Measurements from ENCODE around the gene TSSK6.
A peak's percentile ranks its signal among the peaks of the same experiment; 100 is the strongest.

TSSK6 gene

DNA sequence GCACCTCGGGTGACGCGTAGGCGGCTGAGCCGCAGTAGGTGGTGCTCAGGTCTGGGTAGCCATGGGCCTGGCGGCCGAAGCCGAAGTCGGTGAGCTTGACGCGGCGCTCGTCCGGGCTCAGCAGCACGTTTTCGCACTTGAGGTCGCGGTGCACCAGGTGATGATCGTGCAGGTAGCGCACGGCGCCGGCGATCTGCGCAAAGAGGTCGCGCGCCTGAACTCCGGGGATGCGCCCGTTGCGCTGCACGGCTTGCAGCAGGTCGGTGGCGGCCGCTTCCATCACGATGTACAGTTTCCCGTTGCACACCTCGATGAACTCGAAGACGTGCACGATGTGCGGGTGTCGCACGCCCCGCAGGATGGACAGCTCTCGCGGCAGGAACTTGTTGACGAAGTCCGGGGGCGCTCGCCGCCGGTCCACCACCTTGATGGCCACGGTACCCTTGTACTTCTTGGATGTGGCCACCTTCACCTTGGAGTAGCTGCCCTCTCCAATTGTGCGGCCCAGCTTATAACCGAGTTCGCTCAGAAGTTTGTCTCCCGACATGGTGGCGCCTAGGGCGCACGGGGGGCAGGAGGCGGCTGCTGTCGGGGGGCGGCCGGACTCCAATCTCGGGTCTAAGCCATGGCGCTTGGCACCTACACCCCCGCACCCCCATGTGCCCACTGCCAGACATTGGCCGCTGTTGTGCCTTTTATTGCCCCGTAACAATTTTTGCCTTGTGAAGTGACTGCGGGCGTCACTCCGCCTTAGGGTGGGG is at the start of gene TSSK6:
Gene TSSK6 (minus strand): TSS at position 668 of the 761 bp plus-strand sequence. CDS start 121 bp downstream, at position 547.
- no peak for ATAC-seq
- no peaks in the 10 kb centered on the region for H3K27me3 Mint-ChIP-seq
- peaks cover 23% of the 10 kb centered on the region for H3K4me1 Mint-ChIP-seq
- no peaks in the 10 kb centered on the region for H3K9me3 Mint-ChIP-seq
- peak within 1 kb of the TSS; percentile 97 for H3K27ac Mint-ChIP-seq
- peak within 1 kb of the TSS; percentile 82 for H3K4me3 Mint-ChIP-seq
- peaks cover 11% of the 10 kb centered on the region for H3K36me3 Mint-ChIP-seq

DNA sequence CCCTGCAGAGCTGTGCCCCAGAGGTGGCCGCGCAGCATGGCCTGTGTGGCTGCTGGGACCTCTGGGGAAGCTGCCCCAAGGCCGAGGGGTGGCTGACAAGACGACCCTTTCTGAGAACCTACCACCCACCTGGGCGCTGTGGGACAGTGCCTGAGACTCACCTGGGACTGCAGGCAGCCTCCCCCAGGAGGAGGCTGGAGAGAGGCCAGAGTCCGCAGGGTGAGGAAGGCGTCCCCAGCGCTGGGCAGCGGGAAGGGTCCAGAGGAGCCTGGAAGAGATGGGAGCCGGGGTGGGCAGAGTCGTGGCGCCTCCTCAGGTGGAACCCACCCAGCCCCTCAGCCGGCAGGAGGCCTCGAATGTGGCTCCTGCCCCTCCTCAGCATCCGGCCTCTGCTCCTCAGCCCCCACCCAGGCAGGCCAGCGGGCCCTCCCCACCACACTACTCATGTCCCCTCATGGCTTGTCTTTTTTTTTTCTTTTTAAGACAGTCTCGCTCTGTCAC is 48.0 kb upstream of the TSSK6 start:
- peaks cover 73% of the 10 kb centered on the region for H3K36me3 Mint-ChIP-seq

DNA sequence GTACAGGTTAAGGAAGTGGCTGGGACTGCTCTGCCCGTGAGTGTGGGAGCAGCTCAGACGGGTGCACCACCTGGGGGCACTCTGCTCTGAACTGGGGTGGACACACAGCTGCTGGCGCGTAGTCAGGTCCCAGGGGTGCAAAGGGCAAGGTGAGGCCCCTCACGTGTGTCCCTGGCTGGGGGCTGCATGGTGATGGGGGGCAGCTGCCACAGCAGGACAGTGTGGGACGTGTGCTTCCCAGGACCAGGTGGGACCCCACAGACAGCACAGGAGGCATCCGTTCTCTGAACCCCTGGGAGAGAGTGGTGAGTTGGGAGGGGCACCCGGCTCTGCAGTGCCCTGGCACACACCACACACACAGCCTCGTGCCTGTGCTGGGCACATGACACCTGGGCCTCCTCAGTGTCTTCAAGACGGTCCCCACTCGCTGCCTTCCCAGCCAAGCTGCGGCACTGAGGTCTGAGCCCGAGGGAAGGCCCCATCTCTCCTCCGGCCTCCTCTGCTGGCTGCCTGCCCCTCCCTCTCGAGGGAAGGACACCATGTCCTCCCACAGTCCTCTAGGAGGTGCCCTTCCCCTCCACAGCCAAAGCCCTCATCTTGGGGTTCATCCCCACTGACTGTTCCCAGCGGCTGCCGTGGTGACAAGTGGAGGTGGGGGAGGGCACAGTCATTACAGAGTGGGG is 47.5 kb upstream of the TSSK6 start:
- no peak overlapping the region for H3K27ac Mint-ChIP-seq
- H3K4me3 Mint-ChIP-seq = no peak overlapping the region
- peak; percentile 17 for ATAC-seq
- H3K4me1 Mint-ChIP-seq = peaks cover 12% of the 10 kb centered on the region
- no peaks in the 10 kb centered on the region for H3K27me3 Mint-ChIP-seq
- H3K36me3 Mint-ChIP-seq = peaks cover 70% of the 10 kb centered on the region
- no peaks in the 10 kb centered on the region for H3K9me3 Mint-ChIP-seq

More for the DNA sequence above, 48.0 kb upstream of the TSSK6 start:
- peaks cover 8% of the 10 kb centered on the region for H3K4me1 Mint-ChIP-seq
- no peaks in the 10 kb centered on the region for H3K9me3 Mint-ChIP-seq
- no peak for ATAC-seq
- H3K27ac Mint-ChIP-seq = no peak overlapping the region
- H3K27me3 Mint-ChIP-seq = no peaks in the 10 kb centered on the region
- H3K4me3 Mint-ChIP-seq = no peak overlapping the region

DNA sequence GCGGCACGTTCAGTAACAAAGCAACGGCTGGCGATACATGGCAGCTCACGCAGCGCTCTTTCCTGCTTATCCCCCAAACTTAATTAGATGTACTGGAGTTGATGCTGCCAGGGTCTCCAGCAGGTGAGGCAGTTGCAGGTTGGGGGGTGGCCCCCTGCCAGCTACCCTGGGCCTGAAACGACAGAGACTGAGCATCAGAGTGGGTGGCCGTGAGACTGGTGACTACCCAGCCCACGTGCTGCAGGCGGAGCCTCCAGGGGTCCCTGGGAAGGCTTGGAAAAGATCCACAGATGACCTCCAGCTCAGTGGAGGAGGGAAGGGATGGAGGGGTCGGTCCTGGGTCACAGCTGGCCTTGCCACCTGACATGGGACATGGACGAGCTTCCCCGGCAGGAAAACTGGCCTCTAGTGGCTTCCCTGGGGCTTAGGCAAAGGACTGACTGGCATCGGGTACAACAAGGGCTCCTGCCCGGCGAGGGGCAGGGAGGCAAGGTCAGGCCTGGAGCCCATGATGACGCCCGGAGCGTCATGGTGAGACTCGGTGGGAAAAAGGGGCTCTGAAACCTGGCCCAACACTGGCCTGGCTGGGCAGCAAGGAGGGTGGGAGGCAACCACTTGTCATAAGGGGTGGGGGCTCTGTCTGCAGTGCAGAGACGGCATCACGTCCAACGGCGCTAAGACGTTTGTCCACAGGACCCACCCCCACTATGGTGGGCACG is 46.8 kb upstream of the TSSK6 start:
- H3K9me3 Mint-ChIP-seq = no peaks in the 10 kb centered on the region
- no peak overlapping the region for H3K4me3 Mint-ChIP-seq
- no peak for ATAC-seq
- peaks cover 66% of the 10 kb centered on the region for H3K36me3 Mint-ChIP-seq
- no peaks in the 10 kb centered on the region for H3K27me3 Mint-ChIP-seq
- H3K27ac Mint-ChIP-seq = no peak overlapping the region
- H3K4me1 Mint-ChIP-seq = peaks cover 12% of the 10 kb centered on the region

DNA sequence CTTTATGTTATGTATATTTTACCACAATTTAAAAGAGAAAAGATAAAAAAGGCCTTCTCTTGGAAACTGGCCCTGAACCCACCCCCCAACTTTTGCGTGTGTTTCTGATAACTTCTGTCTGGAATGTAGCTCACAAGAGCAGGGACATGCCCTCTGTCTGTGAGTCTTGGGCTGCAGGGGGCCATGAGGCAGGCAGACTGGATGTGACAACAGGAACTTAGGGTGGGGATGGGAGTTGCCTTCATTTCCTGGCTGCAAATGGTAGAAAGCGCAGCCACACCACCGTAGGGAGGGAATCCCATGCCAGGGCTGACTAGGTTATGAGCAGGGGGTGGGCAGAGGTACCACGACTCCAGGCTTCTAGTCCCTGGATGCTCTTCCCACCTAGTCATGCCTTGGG is 44.6 kb upstream of the TSSK6 start:
- Mint-ChIP-seq H3K4me3 (no peak overlapping the region), H3K36me3 (peaks cover 61% of the 10 kb centered on the region), H3K4me1 (peaks cover 12% of the 10 kb centered on the region), H3K27ac (no peak overlapping the region), H3K9me3 (no peaks in the 10 kb centered on the region), H3K27me3 (no peaks in the 10 kb centered on the region)
- ATAC-seq = no peak

DNA sequence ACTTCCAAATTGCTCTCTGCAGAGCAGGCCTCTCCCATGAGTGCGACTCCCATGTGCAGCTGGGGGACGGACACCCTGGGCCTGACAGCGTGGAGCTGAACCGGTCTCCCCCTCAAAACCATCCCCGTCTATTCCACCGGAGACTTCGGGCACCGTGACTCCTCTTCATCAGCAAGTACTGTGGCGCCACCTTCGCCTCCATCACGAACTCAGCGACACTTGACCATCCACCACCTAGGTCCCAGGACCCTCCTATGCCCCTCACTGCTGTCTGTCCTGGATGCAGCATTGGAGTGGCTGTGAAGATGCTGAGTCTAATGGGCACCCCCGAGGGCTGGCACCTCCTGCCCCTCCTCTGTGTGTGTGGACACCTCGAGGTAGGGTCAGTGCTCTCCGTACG is 43.3 kb upstream of the TSSK6 start:
- ATAC-seq = no peak
- Mint-ChIP-seq H3K4me1 (peaks cover 21% of the 10 kb centered on the region), H3K36me3 (peaks cover 49% of the 10 kb centered on the region), H3K4me3 (no peak overlapping the region), H3K9me3 (no peaks in the 10 kb centered on the region), H3K27me3 (no peaks in the 10 kb centered on the region), H3K27ac (peak overlapping the region; percentile 45)

DNA sequence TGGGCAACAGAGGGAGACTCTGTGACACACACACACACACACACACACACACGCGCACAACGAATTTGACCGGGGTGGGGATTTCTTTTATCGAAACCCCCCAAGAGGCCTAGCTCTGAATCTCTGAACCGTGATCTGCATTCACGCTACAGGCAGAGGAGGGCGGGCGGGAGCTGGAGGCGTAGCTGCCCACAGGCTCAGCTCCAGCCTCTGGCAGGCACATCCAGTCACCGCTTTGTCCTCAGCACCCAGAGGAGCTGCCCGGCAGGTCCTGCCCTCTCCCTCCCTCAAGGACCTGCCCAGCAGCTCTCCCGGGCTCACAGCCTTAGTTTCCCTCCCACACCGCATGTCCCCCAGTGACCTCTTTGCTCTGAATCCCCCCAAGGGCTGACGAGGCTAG is 42.7 kb upstream of the TSSK6 start:
- peaks cover 43% of the 10 kb centered on the region for H3K36me3 Mint-ChIP-seq
- no peak overlapping the region for H3K4me3 Mint-ChIP-seq
- no peaks in the 10 kb centered on the region for H3K27me3 Mint-ChIP-seq
- H3K27ac Mint-ChIP-seq = peak overlapping the region; percentile 45
- no peaks in the 10 kb centered on the region for H3K9me3 Mint-ChIP-seq
- peak; percentile 34 for ATAC-seq
- peaks cover 21% of the 10 kb centered on the region for H3K4me1 Mint-ChIP-seq

DNA sequence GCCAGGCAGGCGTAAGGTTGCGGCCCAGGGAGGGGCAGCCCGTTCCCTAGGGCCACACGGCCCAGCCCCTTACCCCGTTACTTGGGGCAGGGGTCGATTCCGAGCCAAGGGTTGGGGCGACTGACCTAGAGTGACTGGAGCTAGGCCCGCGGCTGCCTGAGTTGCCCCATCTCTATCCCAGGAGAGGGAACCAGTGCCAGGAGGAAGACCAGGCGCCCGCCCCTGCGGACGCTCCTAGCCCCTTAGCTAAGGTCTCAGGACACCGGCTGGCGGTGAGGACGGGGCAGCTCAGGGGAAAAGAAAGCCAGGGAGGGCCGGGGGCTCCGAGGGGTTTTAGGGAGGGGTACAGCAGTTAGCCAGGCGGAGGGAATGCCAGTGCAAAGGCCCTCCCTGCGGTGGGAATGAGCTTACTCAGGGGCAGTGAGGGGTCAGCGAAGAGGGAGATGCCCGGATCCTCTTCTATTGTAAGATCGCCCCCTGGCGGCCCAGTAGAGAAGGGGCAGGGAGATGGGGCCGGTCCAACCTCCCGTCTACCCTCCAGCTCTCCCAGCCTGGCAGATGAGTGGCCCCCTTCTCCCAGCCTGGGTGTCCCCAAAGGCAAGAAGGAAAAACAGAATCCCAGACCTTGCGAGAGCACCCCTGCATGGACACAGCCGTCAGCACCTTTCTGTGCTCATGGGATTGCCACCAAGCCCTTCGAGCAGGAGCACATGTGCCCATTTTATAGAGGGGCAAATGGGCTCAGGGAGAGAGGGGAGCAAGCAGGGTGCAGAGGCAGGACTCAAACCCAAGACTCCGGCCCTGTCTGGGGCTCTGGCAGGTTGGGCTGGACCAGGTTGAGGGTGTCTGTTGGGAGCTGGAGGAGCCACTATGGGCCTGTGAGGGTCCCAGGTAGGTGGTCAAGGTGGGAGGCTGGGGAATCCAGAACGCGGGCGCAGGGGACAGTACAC is 39.0 kb upstream of the TSSK6 start:
- Mint-ChIP-seq H3K27ac (no peak overlapping the region), H3K4me1 (peaks cover 21% of the 10 kb centered on the region), H3K9me3 (no peaks in the 10 kb centered on the region), H3K36me3 (peaks cover 10% of the 10 kb centered on the region), H3K27me3 (peaks cover 10% of the 10 kb centered on the region), H3K4me3 (no peak overlapping the region)
- ATAC-seq = no peak

DNA sequence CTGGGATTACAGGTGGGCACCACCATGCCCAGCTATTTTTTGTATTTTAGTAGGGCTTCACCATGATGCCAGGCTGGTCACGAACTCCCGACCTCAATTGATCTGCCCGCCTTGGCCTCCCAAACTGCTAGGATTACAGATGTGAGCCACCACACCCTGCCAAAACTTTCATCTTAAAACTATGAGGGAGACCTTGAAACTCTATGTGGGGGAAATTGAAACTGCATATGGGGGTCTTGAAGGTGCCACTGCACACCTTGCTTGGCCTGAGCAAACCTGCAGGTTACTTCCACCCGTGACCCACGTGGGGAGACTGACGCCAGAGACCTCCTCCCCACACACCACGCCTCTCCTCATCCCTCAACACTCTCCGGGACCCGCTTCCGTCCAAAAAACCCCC is 38.3 kb upstream of the TSSK6 start:
- no peak overlapping the region for H3K27ac Mint-ChIP-seq
- H3K4me3 Mint-ChIP-seq = no peak overlapping the region
- H3K9me3 Mint-ChIP-seq = no peaks in the 10 kb centered on the region
- peaks cover 16% of the 10 kb centered on the region for H3K4me1 Mint-ChIP-seq
- ATAC-seq = no peak
- peaks cover 17% of the 10 kb centered on the region for H3K27me3 Mint-ChIP-seq
- H3K36me3 Mint-ChIP-seq = peaks cover 3% of the 10 kb centered on the region

DNA sequence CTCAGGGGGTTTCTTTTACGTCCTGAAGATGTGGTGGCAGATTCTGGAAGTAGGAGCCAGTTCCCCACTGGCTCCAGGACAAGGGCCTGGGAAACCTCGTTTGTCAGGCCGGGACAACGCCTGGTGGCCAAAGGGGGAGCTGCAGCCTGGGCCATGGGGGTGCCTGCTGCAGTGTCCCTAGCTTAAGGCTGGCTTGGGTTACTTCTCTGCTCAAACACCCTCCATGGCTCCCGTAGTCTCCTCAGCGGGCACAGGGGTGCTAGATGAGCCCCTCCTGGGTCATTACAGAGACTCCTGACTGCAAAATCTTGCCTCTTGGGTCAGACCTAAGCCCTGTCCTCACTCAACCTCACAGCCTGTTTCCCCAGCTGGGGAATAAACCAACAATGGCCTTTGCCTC is 37.5 kb upstream of the TSSK6 start:
- ATAC-seq = no peak
- Mint-ChIP-seq H3K9me3 (no peaks in the 10 kb centered on the region), H3K4me3 (no peak overlapping the region), H3K4me1 (peaks cover 9% of the 10 kb centered on the region), H3K27ac (no peak overlapping the region), H3K36me3 (no peaks in the 10 kb centered on the region), H3K27me3 (peaks cover 22% of the 10 kb centered on the region)

DNA sequence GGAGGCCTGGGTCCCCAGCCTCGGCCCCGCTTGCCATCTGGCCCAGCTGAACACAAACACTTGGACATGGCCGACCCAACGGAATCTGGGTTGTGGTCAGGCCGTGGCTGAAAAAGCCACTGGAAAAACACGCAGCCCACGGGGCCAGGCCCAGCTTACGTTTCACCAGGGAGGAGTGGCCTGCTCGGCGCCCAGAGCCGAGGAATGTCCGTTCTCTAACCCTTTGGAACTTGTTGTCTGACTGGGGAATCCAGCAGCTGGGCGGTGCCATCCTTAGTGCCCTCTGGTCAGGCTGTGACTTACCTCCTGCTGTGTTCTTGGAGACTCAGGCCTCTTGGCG is 36.5 kb upstream of the TSSK6 start:
- no peaks in the 10 kb centered on the region for H3K36me3 Mint-ChIP-seq
- no peaks in the 10 kb centered on the region for H3K9me3 Mint-ChIP-seq
- H3K4me3 Mint-ChIP-seq = no peak overlapping the region
- peaks cover 9% of the 10 kb centered on the region for H3K4me1 Mint-ChIP-seq
- H3K27ac Mint-ChIP-seq = no peak overlapping the region
- no peak for ATAC-seq
- peaks cover 22% of the 10 kb centered on the region for H3K27me3 Mint-ChIP-seq

DNA sequence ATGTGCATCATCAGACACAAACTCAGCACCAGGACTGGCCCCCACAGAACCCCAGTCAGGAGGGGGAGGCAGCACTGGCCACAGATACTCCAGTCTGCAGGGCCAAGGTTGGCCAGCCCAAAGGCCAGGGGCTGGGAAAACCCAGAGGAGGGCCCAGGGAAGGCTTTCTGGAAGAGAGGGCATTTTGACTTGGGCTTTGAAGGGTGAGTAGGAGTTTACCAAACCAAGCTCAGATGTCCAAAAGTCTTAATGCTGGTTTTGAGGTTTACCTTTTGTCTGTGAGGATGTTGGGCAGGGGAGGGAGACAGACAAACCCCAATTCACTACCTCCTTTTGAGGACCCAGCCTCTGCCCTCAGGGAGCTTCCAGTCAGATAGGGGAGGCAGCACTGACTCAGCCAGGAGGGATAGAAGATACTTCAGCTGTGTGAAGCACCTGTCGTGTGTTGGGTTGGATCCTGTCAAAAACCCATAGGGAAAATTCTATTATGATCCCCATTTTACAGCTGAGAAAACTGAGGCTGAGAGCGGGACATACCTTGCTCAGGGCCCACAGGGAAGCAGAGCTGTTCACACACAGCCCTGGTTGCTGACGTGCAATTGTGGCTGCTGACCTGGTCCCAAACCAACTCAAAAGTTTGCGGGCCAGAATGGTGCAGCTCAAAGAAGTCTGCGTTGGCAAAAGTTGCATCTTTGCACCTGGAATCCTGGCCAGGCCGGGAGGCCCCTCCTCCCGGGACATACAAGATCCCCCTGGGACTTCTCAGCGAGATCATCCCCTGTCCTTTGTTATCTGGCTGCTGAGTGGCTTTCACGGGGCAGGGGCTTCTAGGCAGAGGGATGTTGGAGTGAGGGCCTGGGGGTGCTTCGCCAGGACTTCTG is 35.9 kb upstream of the TSSK6 start:
- no peaks in the 10 kb centered on the region for H3K36me3 Mint-ChIP-seq
- no peak overlapping the region for H3K4me3 Mint-ChIP-seq
- H3K27ac Mint-ChIP-seq = no peak overlapping the region
- peaks cover 22% of the 10 kb centered on the region for H3K27me3 Mint-ChIP-seq
- no peaks in the 10 kb centered on the region for H3K9me3 Mint-ChIP-seq
- ATAC-seq = no peak
- H3K4me1 Mint-ChIP-seq = peaks cover 9% of the 10 kb centered on the region

DNA sequence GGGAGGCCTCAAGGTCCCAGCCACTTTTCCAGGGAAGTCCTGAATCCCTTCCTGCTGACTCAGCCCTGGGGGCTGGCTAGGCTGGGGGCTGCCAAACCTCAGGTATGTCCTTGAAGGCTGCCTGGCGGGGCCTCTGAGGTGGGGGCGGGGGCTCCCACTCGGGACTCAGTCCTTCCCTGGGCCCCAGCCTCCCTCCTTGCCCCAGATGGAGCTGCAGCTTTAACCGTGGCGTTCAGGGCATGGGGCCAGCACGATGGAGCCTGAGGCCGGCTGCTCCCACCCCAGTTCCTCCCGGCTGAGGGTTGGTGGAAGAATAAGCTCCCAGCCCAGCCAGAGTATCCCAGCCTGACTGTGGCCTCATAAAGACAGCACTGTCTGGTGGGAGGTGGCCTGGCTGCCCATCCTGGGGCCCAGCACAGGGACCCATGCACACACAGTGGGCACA is 35.2 kb upstream of the TSSK6 start:
- Mint-ChIP-seq H3K36me3 (no peaks in the 10 kb centered on the region), H3K4me1 (peaks cover 9% of the 10 kb centered on the region), H3K27me3 (peaks cover 22% of the 10 kb centered on the region), H3K27ac (no peak overlapping the region), H3K9me3 (no peaks in the 10 kb centered on the region), H3K4me3 (no peak overlapping the region)
- ATAC-seq = no peak
